ENCODE results near the gene GDPD3. TPM values are rescaled to one million over a fixed set of nuclear protein-coding genes. Genes with fewer than 3 reads are reported as not detected.

The GDPD3 gene
- total RNA-seq, 1 experiment from 2014 or later, result 8.4 TPM

DNA sequence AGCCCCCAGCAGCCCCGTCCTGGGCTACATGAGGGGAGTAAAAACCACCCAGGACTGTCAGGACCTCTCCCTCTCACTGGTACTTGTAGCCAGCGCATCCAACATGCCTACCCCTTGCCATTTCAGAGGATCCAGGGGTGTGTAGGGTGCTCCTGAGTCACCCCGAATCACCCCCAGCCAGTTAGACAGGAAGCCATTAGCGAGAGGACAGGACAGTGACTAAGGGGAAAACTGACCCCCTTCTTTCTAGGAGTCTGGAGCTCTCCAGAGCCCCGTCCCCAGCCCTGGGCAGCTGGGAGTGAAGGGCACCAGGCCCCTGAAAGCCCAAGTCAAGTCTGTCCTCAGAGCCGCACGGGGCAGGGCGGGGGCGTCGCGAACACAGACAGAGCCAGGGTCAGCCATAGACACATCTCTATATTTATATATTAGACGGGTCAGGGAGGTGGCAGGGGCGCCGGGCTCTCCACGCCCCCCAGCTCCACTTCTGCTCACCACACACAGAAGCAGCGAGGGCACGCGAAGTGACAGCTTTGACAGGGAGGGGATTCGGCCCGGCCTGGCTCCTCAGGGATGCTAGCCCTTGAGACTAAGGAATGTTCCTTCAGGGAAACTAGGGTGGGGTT, 485 bp upstream of the GDPD3 start:
- H3K9me3 ChIP-seq, result no peaks in the 10 kb centered on the region
- BruUV-seq (replicated peaks), result no TSS peak
- TF ChIP-seq, protein P1, sequence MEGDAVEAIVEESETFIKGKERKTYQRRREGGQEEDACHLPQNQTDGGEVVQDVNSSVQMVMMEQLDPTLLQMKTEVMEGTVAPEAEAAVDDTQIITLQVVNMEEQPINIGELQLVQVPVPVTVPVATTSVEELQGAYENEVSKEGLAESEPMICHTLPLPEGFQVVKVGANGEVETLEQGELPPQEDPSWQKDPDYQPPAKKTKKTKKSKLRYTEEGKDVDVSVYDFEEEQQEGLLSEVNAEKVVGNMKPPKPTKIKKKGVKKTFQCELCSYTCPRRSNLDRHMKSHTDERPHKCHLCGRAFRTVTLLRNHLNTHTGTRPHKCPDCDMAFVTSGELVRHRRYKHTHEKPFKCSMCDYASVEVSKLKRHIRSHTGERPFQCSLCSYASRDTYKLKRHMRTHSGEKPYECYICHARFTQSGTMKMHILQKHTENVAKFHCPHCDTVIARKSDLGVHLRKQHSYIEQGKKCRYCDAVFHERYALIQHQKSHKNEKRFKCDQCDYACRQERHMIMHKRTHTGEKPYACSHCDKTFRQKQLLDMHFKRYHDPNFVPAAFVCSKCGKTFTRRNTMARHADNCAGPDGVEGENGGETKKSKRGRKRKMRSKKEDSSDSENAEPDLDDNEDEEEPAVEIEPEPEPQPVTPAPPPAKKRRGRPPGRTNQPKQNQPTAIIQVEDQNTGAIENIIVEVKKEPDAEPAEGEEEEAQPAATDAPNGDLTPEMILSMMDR (IDR thresholded peaks at IDR 0.05; ENCODE audit: insufficient read depth in 1 of 2, low read depth in 1 of 2, low read length in 1 of 2, severe bottlenecking in 1 of 2, unreplicated experiment in 1 of 2), result no peak
- Mint-ChIP-seq H3K27ac (ENCODE audit: unreplicated experiment) (peak overlapping the region; percentile 2), H3K36me3 (ENCODE audit: insufficient read depth, unreplicated experiment) (peaks cover 12% of the 10 kb centered on the region), H3K4me3 (ENCODE audit: unreplicated experiment) (no peak overlapping the region), H3K9me3 (ENCODE audit: unreplicated experiment) (no peaks in the 10 kb centered on the region), H3K27me3 (ENCODE audit: insufficient read depth, unreplicated experiment) (no peaks in the 10 kb centered on the region), H3K4me1 (ENCODE audit: low read depth, unreplicated experiment) (peaks cover 9% of the 10 kb centered on the region)
- no peak for DNase-seq
- no peaks in the 10 kb centered on the region for H3K27me3 ChIP-seq (replicated peaks; ENCODE audit: control insufficient read depth, insufficient read depth, low read length)
- intact Hi-C loops (cut with micrococcal nuclease; ENCODE audit: unreplicated experiment), result no loop called here
- H3K4me1 ChIP-seq, result peaks cover 18% of the 10 kb centered on the region; the same call in 1 of the 2 replicates
- peaks cover 1% of the 10 kb centered on the region; the same call in 1 of the 2 replicates for H3K36me3 ChIP-seq (ENCODE audit: control insufficient read depth, insufficient read depth, low read length)
- no peak overlapping the region for H3K4me3 ChIP-seq (ENCODE audit: low read depth, low read length)
- POLR2A ChIA-PET, result no interaction called here
- CTCF ChIA-PET, result interaction anchor here (1.0 kb wide), 1 partner anchor 22 kb away, joined by 3 read pairs; the partner anchor contains the start of gene TBX6

DNA sequence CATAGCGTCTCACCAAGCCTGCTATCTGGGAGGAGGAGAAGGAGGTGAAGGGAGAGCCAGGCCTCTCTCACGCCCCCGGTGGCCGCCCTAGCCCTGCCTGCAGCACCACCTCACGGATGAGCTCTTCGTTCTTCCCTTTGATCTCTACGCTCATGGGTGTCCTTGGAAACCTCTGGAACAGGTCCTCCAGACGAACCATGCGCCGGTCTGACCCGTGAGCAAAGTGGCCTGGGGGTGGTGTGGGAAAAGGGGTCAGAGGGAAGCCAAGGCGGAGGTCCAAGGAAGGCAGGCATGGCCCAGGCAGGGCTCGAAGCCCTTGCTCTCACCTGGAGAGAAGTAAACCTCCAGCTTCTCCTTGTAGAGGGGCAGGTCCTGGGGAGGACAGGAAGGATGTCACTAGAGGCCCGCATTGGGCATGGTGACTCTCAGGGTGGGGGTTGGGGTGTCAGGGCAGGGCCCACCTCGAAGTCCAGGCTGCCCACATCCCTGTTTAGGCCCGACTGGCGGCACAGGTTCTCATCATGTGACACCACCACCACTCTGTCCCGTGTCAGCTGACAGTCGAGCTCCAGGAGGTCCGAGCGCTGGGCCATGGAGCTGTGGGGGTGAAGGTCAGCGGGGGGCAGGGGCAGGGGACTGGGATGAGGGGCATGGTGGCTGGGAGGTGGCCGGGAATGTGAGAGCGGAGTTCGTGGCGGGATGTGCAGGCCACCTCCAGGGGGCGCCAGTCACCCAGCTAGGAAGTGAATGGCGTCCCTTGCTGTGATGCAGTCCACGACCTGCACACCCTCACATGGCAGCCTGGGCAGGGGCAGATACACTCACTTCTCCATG, 923 bp downstream of the GDPD3 start:
- DNase-seq, result peak; percentile 66 to 78

DNA sequence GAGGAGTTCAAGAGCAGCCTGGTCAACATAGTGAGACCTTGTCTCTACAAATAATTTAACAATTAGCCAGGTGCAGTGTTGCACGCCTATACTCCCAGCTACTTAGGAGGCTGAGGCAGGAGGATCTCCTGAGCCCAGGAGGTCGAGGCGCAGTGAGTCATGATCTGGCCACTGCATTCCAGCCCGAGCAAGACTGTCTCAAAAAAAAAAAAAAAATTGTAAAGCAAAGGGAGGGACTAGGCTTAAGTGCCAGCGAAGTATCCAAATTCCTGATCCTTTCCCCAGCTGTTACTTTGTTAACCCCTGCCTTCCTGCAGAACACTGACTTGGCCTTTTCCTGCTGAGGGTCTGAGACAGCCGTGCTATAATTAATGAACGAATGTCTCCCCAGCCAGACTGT, 2.7 kb downstream of the GDPD3 start:
- H3K4me3 ChIP-seq (ENCODE audit: low read depth, low read length), result no peak overlapping the region
- no peak for DNase-seq
- Mint-ChIP-seq H3K9me3 (ENCODE audit: unreplicated experiment) (no peaks in the 10 kb centered on the region), H3K4me1 (ENCODE audit: low read depth, unreplicated experiment) (peaks cover 9% of the 10 kb centered on the region), H3K27me3 (ENCODE audit: insufficient read depth, unreplicated experiment) (no peaks in the 10 kb centered on the region), H3K4me3 (ENCODE audit: unreplicated experiment) (no peak overlapping the region), H3K36me3 (ENCODE audit: insufficient read depth, unreplicated experiment) (peaks cover 12% of the 10 kb centered on the region), H3K27ac (ENCODE audit: unreplicated experiment) (peak overlapping the region; percentile 61)
- ChIA-PET POLR2A (no interaction called here), CTCF (interaction anchor here (1.2 kb wide), 1 partner anchor 21 kb away, joined by 3 read pairs; no protein-coding TSS in a partner anchor)
- TF ChIP-seq, protein P1 (IDR thresholded peaks at IDR 0.05; ENCODE audit: insufficient read depth in 1 of 2, low read depth in 1 of 2, low read length in 1 of 2, severe bottlenecking in 1 of 2, unreplicated experiment in 1 of 2), result no peak
- intact Hi-C loops (cut with micrococcal nuclease; ENCODE audit: unreplicated experiment), result no loop called here
- no TSS peak for BruUV-seq (replicated peaks)
- peaks cover 1% of the 10 kb centered on the region; the same call in 1 of the 2 replicates for H3K36me3 ChIP-seq (ENCODE audit: control insufficient read depth, insufficient read depth, low read length)
- H3K9me3 ChIP-seq, result no peaks in the 10 kb centered on the region
- peaks cover 18% of the 10 kb centered on the region; the same call in 1 of the 2 replicates for H3K4me1 ChIP-seq
- no peaks in the 10 kb centered on the region for H3K27me3 ChIP-seq (replicated peaks; ENCODE audit: control insufficient read depth, insufficient read depth, low read length)

More for the DNA sequence above, 923 bp downstream of the GDPD3 start:
- no peak overlapping the region for H3K4me3 Mint-ChIP-seq (ENCODE audit: unreplicated experiment)
- no peaks in the 10 kb centered on the region for H3K9me3 Mint-ChIP-seq (ENCODE audit: unreplicated experiment)
- ChIA-PET CTCF (interaction anchor here (0.5 to 1.8 kb wide), 14 partner anchors 8 to 525 kb away, joined by 3 to 22 read pairs (median 3); partner anchors contain the start of genes ALDOA, CORO1A, MAPK3 and TAOK2), POLR2A (interaction anchor here (0.5 to 1.0 kb wide), 3 partner anchors 20 to 95 kb away, joined by 3 to 10 read pairs (median 3); partner anchors contain the start of gene ALDOA)
- peaks cover 12% of the 10 kb centered on the region for H3K36me3 Mint-ChIP-seq (ENCODE audit: insufficient read depth, unreplicated experiment)
- no peaks in the 10 kb centered on the region for H3K27me3 Mint-ChIP-seq (ENCODE audit: insufficient read depth, unreplicated experiment)
- peak overlapping the region; percentile 2 for H3K27ac Mint-ChIP-seq (ENCODE audit: unreplicated experiment)
- H3K9me3 ChIP-seq, result no peaks in the 10 kb centered on the region
- TF ChIP-seq, protein P1 (IDR thresholded peaks at IDR 0.05; ENCODE audit: insufficient read depth in 1 of 2, low read depth in 1 of 2, low read length in 1 of 2, severe bottlenecking in 1 of 2, unreplicated experiment in 1 of 2), result peak; percentile 61 to 75
- H3K36me3 ChIP-seq (ENCODE audit: control insufficient read depth, insufficient read depth, low read length), result peaks cover 1% of the 10 kb centered on the region; the same call in 1 of the 2 replicates
- BruUV-seq (replicated peaks), result no TSS peak
- H3K4me3 ChIP-seq (ENCODE audit: low read depth, low read length), result no peak overlapping the region
- H3K27me3 ChIP-seq (replicated peaks; ENCODE audit: control insufficient read depth, insufficient read depth, low read length), result no peaks in the 10 kb centered on the region
- intact Hi-C loops (cut with micrococcal nuclease; ENCODE audit: unreplicated experiment), result no loop called here
- H3K4me1 Mint-ChIP-seq (ENCODE audit: low read depth, unreplicated experiment), result peaks cover 9% of the 10 kb centered on the region
- peaks cover 18% of the 10 kb centered on the region; the same call in 1 of the 2 replicates for H3K4me1 ChIP-seq
